ENCODE measurements around the gene MARK1. TPM values are rescaled to one million over a fixed set of nuclear protein-coding genes. Genes with fewer than 3 reads are reported as not detected.

MARK1 gene
- total RNA-seq, 1 experiment from 2014 or later = 13.9 TPM

- ChIA-PET CTCF (interaction anchor here (1.0 kb wide), 1 partner anchor 170 kb away, joined by 3 read pairs; no protein-coding TSS in a partner anchor), POLR2A (no interaction called here)
- DNase-seq (ENCODE audit: low spot score) = no peak
- TF ChIP-seq JUN (CRISPR knock-in tag; IDR thresholded peaks at IDR 0.05) (no peak), E2F4 (CRISPR knock-in tag; IDR thresholded peaks at IDR 0.05; ENCODE audit: borderline replicate concordance, low read depth) (no peak), ZNF512 (CRISPR knock-in tag; IDR thresholded peaks at IDR 0.05; ENCODE audit: borderline replicate concordance) (no peak), HMGXB4 (CRISPR knock-in tag; IDR thresholded peaks at IDR 0.05) (no peak), ZNF396 (CRISPR knock-in tag; IDR thresholded peaks at IDR 0.05; ENCODE audit: borderline replicate concordance) (no peak), FOXJ3 (CRISPR knock-in tag; IDR thresholded peaks at IDR 0.05; ENCODE audit: borderline replicate concordance) (no peak), ZNF121 (CRISPR knock-in tag; IDR thresholded peaks at IDR 0.05) (no peak)
- H3K36me3 Mint-ChIP-seq = no peaks in the 10 kb centered on the region
- no peak overlapping the region for H3K4me3 Mint-ChIP-seq
- ATAC-seq = no peak
- 0 out of 2 replicates have a peak overlapping the region, but pooled peaks have one; percentile 71 for H3K27ac Mint-ChIP-seq
- no peaks in the 10 kb centered on the region for H3K9me3 Mint-ChIP-seq
- H3K4me1 Mint-ChIP-seq = peaks cover 27% of the 10 kb centered on the region
- no peaks in the 10 kb centered on the region for H3K27me3 Mint-ChIP-seq (ENCODE audit: low read depth)
Observed at GRCh38 chr1:220563564-220563963, 35.6 kb downstream of the MARK1 start.

- ATAC-seq (no peak), DNase-seq (ENCODE audit: low spot score) (no peak)
- Mint-ChIP-seq H3K27ac (peak overlapping the region; percentile 13; the same call in 1 of the 2 replicates), H3K36me3 (no peaks in the 10 kb centered on the region), H3K4me1 (peaks cover 27% of the 10 kb centered on the region), H3K27me3 (ENCODE audit: low read depth) (no peaks in the 10 kb centered on the region), H3K9me3 (no peaks in the 10 kb centered on the region), H3K4me3 (no peak overlapping the region)
- ChIA-PET POLR2A (no interaction called here), CTCF (interaction anchor here (1.0 kb wide), 1 partner anchor 169 kb away, joined by 3 read pairs; no protein-coding TSS in a partner anchor)
- TF ChIP-seq E2F1 (CRISPR knock-in tag; IDR thresholded peaks at IDR 0.05) (no peak), TEAD4 (CRISPR knock-in tag; IDR thresholded peaks at IDR 0.05) (no peak)
Observed at GRCh38 chr1:220564216-220564615, 36.3 kb downstream of the MARK1 start.

GRCh38 chr1:220565670-220566069 is 37.7 kb downstream of the MARK1 start:
- CTCF ChIA-PET = interaction anchor here (0.7 to 1.5 kb wide), 5 partner anchors 20 to 347 kb away, joined by 3 to 6 read pairs (median 3); no protein-coding TSS in a partner anchor
- Mint-ChIP-seq H3K4me3 (no peak overlapping the region), H3K27ac (peak overlapping the region; percentile 35; the same call in 1 of the 2 replicates), H3K9me3 (no peaks in the 10 kb centered on the region), H3K36me3 (no peaks in the 10 kb centered on the region), H3K27me3 (ENCODE audit: low read depth) (no peaks in the 10 kb centered on the region), H3K4me1 (peaks cover 27% of the 10 kb centered on the region)
- ATAC-seq = peak; percentile 86
- DNase-seq (ENCODE audit: low spot score) = no peak
- POLR2A ChIA-PET = no interaction called here
- TF ChIP-seq ZNF121 (CRISPR knock-in tag; IDR thresholded peaks at IDR 0.05) (no peak), NR2C2 (CRISPR knock-in tag; IDR thresholded peaks at IDR 0.05) (no peak), RELA (CRISPR knock-in tag; IDR thresholded peaks at IDR 0.05; ENCODE audit: borderline replicate concordance) (no peak), ZNF317 (CRISPR knock-in tag; IDR thresholded peaks at IDR 0.05; ENCODE audit: borderline replicate concordance, low read depth) (no peak), TCF7 (CRISPR knock-in tag; IDR thresholded peaks at IDR 0.05; ENCODE audit: low read depth) (no peak), ZNF532 (CRISPR knock-in tag; IDR thresholded peaks at IDR 0.05; ENCODE audit: borderline replicate concordance) (no peak), CTCF (IDR thresholded peaks at IDR 0.05) (no peak), ERG (CRISPR knock-in tag; IDR thresholded peaks at IDR 0.05) (no peak), IRF1 (CRISPR knock-in tag; IDR thresholded peaks at IDR 0.05) (no peak)

Data from WTC11 (cell line).